ENCODE measurements around the gene CERS6. TPM values are rescaled to one million over a fixed set of nuclear protein-coding genes. Genes with fewer than 3 reads are reported as not detected.
"Not testable (repeated sequence)": the region's sequence is repeated elsewhere in the genome, so short reads cannot be mapped to it uniquely, and the experiment has no call there.

The CERS6 gene
- total RNA-seq, 1 donor from 2014 or later: 30.9 TPM

DNA sequence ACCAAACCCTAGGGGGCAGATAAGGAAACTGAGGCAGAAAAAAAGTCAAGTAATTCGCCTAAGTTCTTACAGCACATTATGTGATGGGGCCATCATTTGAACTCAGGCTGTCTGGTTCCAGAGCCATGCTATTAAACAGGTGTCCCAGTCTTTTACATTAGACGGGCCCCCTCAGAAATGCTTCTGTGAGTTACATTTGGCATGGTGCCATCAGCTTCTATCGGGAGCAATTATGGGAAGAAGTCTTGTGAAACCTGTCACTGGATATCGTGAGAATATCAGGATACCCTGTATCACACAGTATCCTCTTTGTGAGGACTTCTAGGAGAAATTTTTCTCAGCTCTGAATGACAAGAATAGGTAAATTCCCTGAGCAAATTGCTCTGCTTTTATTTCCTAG lies 202.6 kb downstream of the CERS6 start:
- no peaks in the 10 kb centered on the region for H3K36me3 Mint-ChIP-seq (ENCODE audit: unreplicated experiment)

DNA sequence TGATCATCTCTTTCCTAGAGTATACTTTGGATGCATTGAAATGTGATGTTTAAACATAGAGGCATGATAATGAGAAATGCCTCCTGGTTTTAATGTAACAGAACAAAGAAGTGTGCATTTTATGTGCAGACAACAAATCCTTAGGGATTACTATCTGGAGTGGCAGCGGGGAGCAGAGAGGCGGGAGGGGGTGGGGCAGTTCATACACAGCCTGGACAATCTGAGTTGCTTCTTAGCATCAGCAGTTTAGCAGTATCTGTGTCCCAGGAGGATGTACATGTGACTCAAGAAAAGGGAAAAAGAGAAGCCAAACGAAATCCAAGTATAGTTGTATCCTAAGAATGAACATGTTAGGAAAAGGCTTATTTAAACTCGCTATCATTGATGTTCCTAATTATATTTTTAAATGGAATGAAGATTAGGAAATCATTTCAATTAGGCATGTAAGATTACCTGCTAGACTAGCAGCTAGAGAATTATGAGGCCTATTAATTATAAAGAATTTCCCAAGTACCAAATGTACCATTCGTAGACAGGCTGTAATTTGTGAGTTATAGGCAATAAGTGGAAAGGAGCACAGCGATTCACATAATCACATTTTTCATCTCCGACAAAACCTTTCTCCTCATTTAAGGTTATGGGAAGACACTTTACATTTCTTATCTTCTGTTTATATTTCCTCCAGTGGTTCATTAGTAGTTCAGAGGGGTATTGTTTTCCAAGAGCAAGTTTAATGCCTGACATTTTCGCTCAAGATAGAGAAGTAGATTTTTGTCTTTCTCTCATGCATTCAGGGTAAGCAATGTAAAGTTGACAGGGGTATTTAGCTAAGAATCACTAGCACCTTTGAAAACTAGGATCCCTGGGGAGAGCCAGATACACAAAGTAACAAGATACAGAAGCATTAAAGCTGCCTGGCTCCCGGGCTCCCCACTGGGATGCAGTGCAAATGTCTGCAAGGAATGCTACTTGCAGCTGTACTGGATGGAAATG lies 205.1 kb downstream of the CERS6 start:
- Mint-ChIP-seq H3K4me1 (ENCODE audit: unreplicated experiment) (peaks cover 25% of the 10 kb centered on the region), H3K36me3 (ENCODE audit: unreplicated experiment) (peaks cover under 1% of the 10 kb centered on the region), H3K4me3 (ENCODE audit: unreplicated experiment) (no peak overlapping the region), H3K27me3 (ENCODE audit: unreplicated experiment) (no peaks in the 10 kb centered on the region), H3K27ac (ENCODE audit: unreplicated experiment) (peak overlapping the region; percentile 55), H3K9me3 (ENCODE audit: unreplicated experiment) (no peaks in the 10 kb centered on the region)
- no peak for DNase-seq (ENCODE audit: extremely low spot score, unreplicated experiment)
- TF ChIP-seq, protein P1, sequence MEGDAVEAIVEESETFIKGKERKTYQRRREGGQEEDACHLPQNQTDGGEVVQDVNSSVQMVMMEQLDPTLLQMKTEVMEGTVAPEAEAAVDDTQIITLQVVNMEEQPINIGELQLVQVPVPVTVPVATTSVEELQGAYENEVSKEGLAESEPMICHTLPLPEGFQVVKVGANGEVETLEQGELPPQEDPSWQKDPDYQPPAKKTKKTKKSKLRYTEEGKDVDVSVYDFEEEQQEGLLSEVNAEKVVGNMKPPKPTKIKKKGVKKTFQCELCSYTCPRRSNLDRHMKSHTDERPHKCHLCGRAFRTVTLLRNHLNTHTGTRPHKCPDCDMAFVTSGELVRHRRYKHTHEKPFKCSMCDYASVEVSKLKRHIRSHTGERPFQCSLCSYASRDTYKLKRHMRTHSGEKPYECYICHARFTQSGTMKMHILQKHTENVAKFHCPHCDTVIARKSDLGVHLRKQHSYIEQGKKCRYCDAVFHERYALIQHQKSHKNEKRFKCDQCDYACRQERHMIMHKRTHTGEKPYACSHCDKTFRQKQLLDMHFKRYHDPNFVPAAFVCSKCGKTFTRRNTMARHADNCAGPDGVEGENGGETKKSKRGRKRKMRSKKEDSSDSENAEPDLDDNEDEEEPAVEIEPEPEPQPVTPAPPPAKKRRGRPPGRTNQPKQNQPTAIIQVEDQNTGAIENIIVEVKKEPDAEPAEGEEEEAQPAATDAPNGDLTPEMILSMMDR (IDR thresholded peaks at IDR 0.05): no peak

More for the DNA sequence above, 202.6 kb downstream of the CERS6 start:
- Mint-ChIP-seq H3K27me3 (ENCODE audit: unreplicated experiment) (no peaks in the 10 kb centered on the region), H3K27ac (ENCODE audit: unreplicated experiment) (no peak overlapping the region), H3K4me1 (ENCODE audit: unreplicated experiment) (peaks cover 27% of the 10 kb centered on the region), H3K9me3 (ENCODE audit: unreplicated experiment) (no peaks in the 10 kb centered on the region), H3K4me3 (ENCODE audit: unreplicated experiment) (no peak overlapping the region)
- TF ChIP-seq, protein P1 (IDR thresholded peaks at IDR 0.05): no peak
- DNase-seq (ENCODE audit: extremely low spot score, unreplicated experiment): no peak

DNA sequence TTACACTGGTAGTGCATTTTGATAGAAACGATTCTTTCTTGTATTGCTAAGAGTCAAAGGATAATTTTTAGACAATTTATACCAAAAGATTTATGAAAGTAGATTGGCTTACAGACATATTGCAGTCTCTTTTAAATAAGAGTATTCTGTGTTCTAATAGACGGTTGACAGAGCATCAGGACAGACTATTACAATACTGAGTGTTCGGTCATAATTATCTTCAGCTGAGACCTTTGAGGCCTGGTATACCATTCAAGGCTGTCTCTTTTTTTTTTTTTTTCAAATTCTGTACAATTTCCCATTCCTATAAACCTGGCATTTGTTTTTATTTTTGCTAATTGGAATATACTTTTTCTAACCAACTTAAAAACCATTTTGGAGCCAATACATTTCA lies 205.8 kb downstream of the CERS6 start:
- Mint-ChIP-seq H3K36me3 (ENCODE audit: unreplicated experiment) (peaks cover 2% of the 10 kb centered on the region), H3K9me3 (ENCODE audit: unreplicated experiment) (no peaks in the 10 kb centered on the region), H3K27ac (ENCODE audit: unreplicated experiment) (no peak overlapping the region), H3K4me1 (ENCODE audit: unreplicated experiment) (peaks cover 25% of the 10 kb centered on the region), H3K27me3 (ENCODE audit: unreplicated experiment) (no peaks in the 10 kb centered on the region), H3K4me3 (ENCODE audit: unreplicated experiment) (no peak overlapping the region)
- TF ChIP-seq, protein P1 (IDR thresholded peaks at IDR 0.05): no peak
- DNase-seq (ENCODE audit: extremely low spot score, unreplicated experiment): no peak

DNA sequence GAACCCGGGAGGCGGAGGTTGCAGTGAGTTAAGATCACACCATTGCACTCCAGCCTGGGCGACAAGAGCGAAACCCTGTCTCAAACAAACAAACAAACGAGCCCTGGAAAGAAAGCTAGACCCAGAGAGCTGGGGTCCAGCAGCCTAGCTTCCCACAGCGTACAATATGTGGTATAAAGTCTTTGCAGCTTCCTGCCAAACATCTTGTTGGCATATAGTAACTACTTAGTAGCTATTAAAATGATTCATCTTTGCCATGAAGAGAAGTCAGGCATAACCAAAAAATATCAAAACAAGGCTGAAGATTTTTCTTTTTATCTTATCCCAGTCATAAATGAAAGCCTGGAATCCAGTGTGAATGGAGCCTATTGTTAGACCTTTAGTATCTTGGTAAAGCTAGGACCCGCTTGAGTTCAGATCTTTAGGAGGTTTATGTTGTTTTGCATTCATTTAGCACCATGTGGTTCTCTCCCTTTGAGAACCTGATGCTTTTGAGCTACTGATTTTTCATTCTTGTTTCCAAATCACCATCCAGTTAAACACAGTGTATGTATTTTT lies 206.7 kb downstream of the CERS6 start:
- Mint-ChIP-seq H3K36me3 (ENCODE audit: unreplicated experiment) (peaks cover 2% of the 10 kb centered on the region), H3K4me3 (ENCODE audit: unreplicated experiment) (no peak overlapping the region), H3K27ac (ENCODE audit: unreplicated experiment) (no peak overlapping the region), H3K4me1 (ENCODE audit: unreplicated experiment) (peaks cover 25% of the 10 kb centered on the region), H3K27me3 (ENCODE audit: unreplicated experiment) (no peaks in the 10 kb centered on the region), H3K9me3 (ENCODE audit: unreplicated experiment) (no peaks in the 10 kb centered on the region)
- TF ChIP-seq, protein P1 (IDR thresholded peaks at IDR 0.05): no peak
- DNase-seq (ENCODE audit: extremely low spot score, unreplicated experiment): no peak

DNA sequence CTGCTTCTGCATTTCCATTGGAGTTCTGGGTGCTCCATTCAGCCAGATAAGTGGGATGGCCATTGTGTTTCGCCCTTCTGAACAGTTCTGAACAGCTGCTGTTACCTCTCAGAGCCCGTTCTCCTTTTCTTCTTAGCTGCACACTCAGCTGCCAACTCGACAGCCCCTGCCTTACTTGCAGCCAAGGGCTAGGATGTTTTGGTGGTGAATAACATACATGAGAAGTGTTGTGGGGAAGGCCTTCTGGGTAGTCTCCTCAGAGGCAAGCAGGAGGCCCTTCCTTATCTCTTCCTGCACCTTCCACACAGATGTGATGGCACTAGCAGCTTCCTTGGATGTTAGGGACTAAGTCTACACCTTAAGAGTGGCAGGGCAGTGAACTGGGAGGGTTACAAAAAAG lies 207.9 kb downstream of the CERS6 start:
- TF ChIP-seq, protein P1 (IDR thresholded peaks at IDR 0.05): no peak
- no peaks in the 10 kb centered on the region for H3K27me3 Mint-ChIP-seq (ENCODE audit: unreplicated experiment)
- H3K36me3 Mint-ChIP-seq (ENCODE audit: unreplicated experiment): peaks cover 2% of the 10 kb centered on the region
- no peak for DNase-seq (ENCODE audit: extremely low spot score, unreplicated experiment)
- H3K27ac Mint-ChIP-seq (ENCODE audit: unreplicated experiment): no peak overlapping the region
- no peak overlapping the region for H3K4me3 Mint-ChIP-seq (ENCODE audit: unreplicated experiment)
- H3K4me1 Mint-ChIP-seq (ENCODE audit: unreplicated experiment): peaks cover 24% of the 10 kb centered on the region
- H3K9me3 Mint-ChIP-seq (ENCODE audit: unreplicated experiment): no peaks in the 10 kb centered on the region

DNA sequence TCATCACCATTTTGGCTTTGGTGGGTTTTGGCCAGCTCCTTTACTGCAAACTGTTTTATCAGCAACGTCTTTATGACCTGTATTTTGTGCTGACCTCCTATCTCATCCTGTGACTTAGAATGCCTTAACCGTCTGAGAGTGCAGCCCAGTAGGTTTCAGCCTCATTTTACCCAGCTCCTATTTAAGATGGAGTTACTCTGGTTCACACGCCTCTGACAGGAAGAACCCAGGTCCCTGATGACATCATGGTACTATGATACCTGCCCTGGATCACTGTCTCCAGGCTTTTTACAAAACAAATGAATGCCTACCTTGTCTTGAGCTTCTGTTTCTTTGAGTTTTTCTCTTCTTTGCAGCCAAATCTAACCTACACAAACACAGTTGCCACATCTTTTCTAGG lies 208.6 kb downstream of the CERS6 start:
- not testable (repeated sequence) for H3K9me3 Mint-ChIP-seq (ENCODE audit: unreplicated experiment); H3K27me3 Mint-ChIP-seq (ENCODE audit: unreplicated experiment); H3K27ac Mint-ChIP-seq (ENCODE audit: unreplicated experiment); H3K36me3 Mint-ChIP-seq (ENCODE audit: unreplicated experiment); H3K4me3 Mint-ChIP-seq (ENCODE audit: unreplicated experiment); DNase-seq (ENCODE audit: extremely low spot score, unreplicated experiment)
- peaks cover 23% of the 10 kb centered on the region for H3K4me1 Mint-ChIP-seq (ENCODE audit: unreplicated experiment)
